PFSK-1 (cell line): ENCODE results near the gene PSMB1.

Experiments
- FOXP2 ChIP-seq: optimal IDR thresholded peaks from 2 replicates; pipeline ENCODE3; 2011; ENCODE audit warnings: borderline replicate concordance, control low read depth, inconsistent platforms; ENCODE audit not compliant: insufficient read depth; ENCODE audit errors: extremely low read length, extremely low read depth
- POLR2AphosphoS5 ChIP-seq: IDR thresholded peaks from 2 replicates; pipeline ENCODE4 v1.6.1; 2012; ENCODE audit warnings: low read depth, mild to moderate bottlenecking, control low read depth, low read length, moderate library complexity
- REST ChIP-seq, 2 experiments: IDR thresholded peaks; 2 replicates each; pipeline versions ENCODE4 v1.6.1 to v1.8.0; 2011 to 2012; ENCODE audit warnings: low read depth in 2 of 2, low read length in 2 of 2, control low read depth in 1 of 2, inconsistent platforms in 1 of 2, mild to moderate bottlenecking in 1 of 2, moderate library complexity in 1 of 2; ENCODE audit not compliant: insufficient read depth in 1 of 2
- SIN3A ChIP-seq: IDR thresholded peaks from 2 replicates; pipeline ENCODE4 v1.6.1; 2012; ENCODE audit warnings: mild to moderate bottlenecking, low read length, moderate library complexity, borderline replicate concordance; ENCODE audit not compliant: insufficient read depth
- TAF1 ChIP-seq: IDR thresholded peaks from 2 replicates; pipeline ENCODE4 v1.6.1; 2012; ENCODE audit warnings: low read length, control low read depth, borderline replicate concordance; ENCODE audit not compliant: insufficient read depth

Gene PSMB1

GRCh38 chr6:170553534-170554012 is 466 bp upstream of the PSMB1 start:
- TF ChIP-seq TAF1 (no peak), SIN3A (peak; percentile 89; the same call in 1 of the 2 replicates)

GRCh38 chr6:170545405-170545804 is 7.7 kb downstream of the PSMB1 start:
- TF ChIP-seq REST (IDR thresholded peaks at IDR 0.05; ENCODE audit: insufficient read depth in 1 of 2, low read depth in 2 of 2, low read length in 2 of 2) (no peak), TAF1 (no peak), SIN3A (no peak), FOXP2 (no peak), POLR2AphosphoS5 (no peak)

- no peak for TF ChIP-seq FOXP2
- TF ChIP-seq SIN3A = no peak
- no peak for TF ChIP-seq REST (IDR thresholded peaks at IDR 0.05; ENCODE audit: insufficient read depth in 1 of 2, low read depth in 2 of 2, low read length in 2 of 2)
- TF ChIP-seq POLR2AphosphoS5 = no peak
- TF ChIP-seq TAF1 = no peak
These were observed 10.9 kb downstream of the PSMB1 start for GRCh38 chr6:170542031-170542719.

GRCh38 chr6:170537329-170537728 is 15.8 kb downstream of the PSMB1 start:
- no peak for TF ChIP-seq FOXP2
- no peak for TF ChIP-seq REST (IDR thresholded peaks at IDR 0.05; ENCODE audit: insufficient read depth in 1 of 2, low read depth in 2 of 2, low read length in 2 of 2)
- TF ChIP-seq TAF1 = no peak
- no peak for TF ChIP-seq SIN3A
- TF ChIP-seq POLR2AphosphoS5 = no peak

- TF ChIP-seq SIN3A = no peak
- TF ChIP-seq POLR2AphosphoS5 = no peak
These were observed 16.4 kb downstream of the PSMB1 start for GRCh38 chr6:170536671-170537070.

GRCh38 chr6:170535004-170535403 is 18.1 kb downstream of the PSMB1 start:
- TF ChIP-seq TAF1 (no peak), SIN3A (no peak), FOXP2 (no peak)

GRCh38 chr6:170533792-170534191 is 19.3 kb downstream of the PSMB1 start:
- TF ChIP-seq TAF1 = no peak
